A549 (cell line): Measurements from ENCODE around the gene MYT1. TPM values are rescaled to one million over a fixed set of nuclear protein-coding genes. Genes with fewer than 3 reads are reported as not detected.

Experiments used
- ATAC-seq, 2 experiments: fragments of 200-7000 bp in 1 of 2; fragments of >200 bp in 1 of 2; cut with Nextera tagmentation in 1 of 2; cut with Tn5 transposase in 1 of 2; 3 replicates each; pipeline versions ENCODE4 v1.8.0 to v1.9.1; 2018 to 2020; ENCODE audit warnings: mild to moderate bottlenecking in 1 of 2, moderate library complexity in 1 of 2
- CTCF ChIA-PET: fragments of 300-600 bp; sonication (Branson Sonifier 250); formaldehyde crosslinking; extraction: SDS; loops from one replicate; lab custom pipeline; 2021; ENCODE audit warnings: antibody characterized with exemption, inconsistent platforms; lab: Yijun Ruan, JAX
- POLR2A ChIA-PET: fragments of 350-600 bp; formaldehyde crosslinking; extraction: SDS; loops from one replicate; lab custom pipeline; 2021; ENCODE audit warnings: antibody characterized with exemption, inconsistent platforms; lab: Yijun Ruan, JAX
- DNase-seq, 2 experiments: peaks; one replicate each; pipeline versions ENCODE4 v3.0.0 to v3.0.0-alpha.2; 2011 to 2016; ENCODE audit warnings: low read depth in 1 of 2, low spot score in 1 of 2
- FAIRE-seq: peaks from 2 replicates; lab custom pipeline; 2011; peaks lifted over from hg19 to GRCh38; lab: Jason Lieb, UNC
- H3K27ac ChIP-seq, 2 experiments: fragments of >200 bp; sonication (Bioruptor Twin); formaldehyde crosslinking; 3 replicates each; pipeline ENCODE4 v1.5.1; 2016 to 2017
- H3K4me1 ChIP-seq: fragments of >200 bp; sonication (Bioruptor Twin); formaldehyde crosslinking; 3 replicates; pipeline ENCODE4 v1.6.1; 2016
- H3K4me2 ChIP-seq: fragments of >200 bp; sonication (Bioruptor Twin); formaldehyde crosslinking; 3 replicates; pipeline ENCODE4 v1.6.1; 2016
- H3K4me3 ChIP-seq: fragments of >200 bp; sonication (Bioruptor Twin); formaldehyde crosslinking; 3 replicates; pipeline ENCODE4 v1.5.1; 2016
- H3K9me3 ChIP-seq: fragments of >200 bp; sonication (Bioruptor Twin); formaldehyde crosslinking; 3 replicates; pipeline ENCODE4 v1.6.1; 2016
- BHLHE40 ChIP-seq: IDR thresholded peaks from 2 replicates; pipeline ENCODE4 v1.6.1; 2012; ENCODE audit warnings: low read depth, low read length, inconsistent platforms
- CBX8 ChIP-seq: fragments of 200-600 bp; sonication (generic); IDR thresholded peaks from 2 replicates; pipeline ENCODE4 v1.6.1; 2016
- EHF ChIP-seq: fragments of 250-450 bp; sonication (Bioruptor Pico); IDR thresholded peaks from 2 replicates; pipeline ENCODE4 v1.5.0; 2020; ENCODE audit warnings: mild to moderate bottlenecking
- FOSL2 ChIP-seq, 2 experiments: fragments of 450-650 bp in 1 of 2; fragments of >200 bp in 1 of 2; sonication (Bioruptor Twin) in 1 of 2; formaldehyde crosslinking; IDR thresholded peaks; 2 replicates each; pipeline versions ENCODE4 v1.5.0 to v1.6.1; 2016 to 2020; ENCODE audit warnings: mild to moderate bottlenecking in 1 of 2, moderate library complexity in 1 of 2
- HOXB13 ChIP-seq: fragments of 250-450 bp; sonication (Bioruptor Pico); IDR thresholded peaks from 2 replicates; pipeline ENCODE4 v1.5.0; 2020; ENCODE audit warnings: low read depth, mild to moderate bottlenecking, moderate library complexity
- HOXB5 ChIP-seq: fragments of 250-450 bp; sonication (Bioruptor Pico); IDR thresholded peaks from 2 replicates; pipeline ENCODE4 v1.5.0; 2020; ENCODE audit warnings: mild to moderate bottlenecking, moderate library complexity
- JUN ChIP-seq, 2 experiments: fragments of >200 bp; sonication (Bioruptor Twin); formaldehyde crosslinking; IDR thresholded peaks; 2 replicates in 1 of 2; 3 replicates in 1 of 2; pipeline ENCODE4 v1.6.1; 2016 to 2017
- JUNB ChIP-seq: fragments of >200 bp; sonication (Bioruptor Twin); formaldehyde crosslinking; IDR thresholded peaks from 2 replicates; pipeline ENCODE4 v1.6.1; 2016
- NFE2L2 ChIP-seq: fragments of 150-350 bp; conservative IDR thresholded peaks from 2 replicates; pipeline ENCODE4 v1.6.1; 2014; ENCODE audit warnings: low read length
- POLR2A ChIP-seq: IDR thresholded peaks from 2 replicates; pipeline ENCODE4 v1.6.1; 2012; ENCODE audit warnings: mild to moderate bottlenecking, low read length
- RCOR1 ChIP-seq: fragments of 150-350 bp; IDR thresholded peaks from 2 replicates; pipeline ENCODE4 v1.6.1; 2014; ENCODE audit warnings: antibody characterized with exemption, low read length, low read depth
- SREBF2 ChIP-seq: fragments of 450-650 bp; IDR thresholded peaks from 2 replicates; pipeline ENCODE4 v1.6.1; 2014; ENCODE audit warnings: mild to moderate bottlenecking, moderate library complexity
- ZFP36 ChIP-seq: fragments of 450-650 bp; IDR thresholded peaks from 2 replicates; pipeline ENCODE4 v1.6.1; 2014; ENCODE audit warnings: borderline replicate concordance; ENCODE audit not compliant: partially characterized antibody
- ZNF302 ChIP-seq: fragments of 250-450 bp; sonication (Bioruptor Pico); IDR thresholded peaks from 2 replicates; pipeline ENCODE4 v1.9.0; 2021; ENCODE audit warnings: inconsistent platforms, mild to moderate bottlenecking, moderate library complexity
- WGBS: methylation state at CpG from one replicate; pipeline ENCODE4 v1.1.6; 2017; ENCODE audit errors: missing lambda C conversion rate; 5-methylcytosine and 5-hydroxymethylcytosine counted together
- polyA plus RNA-seq, 4 experiments: library from polyadenylated mRNA; depleted of rRNA in 3 of 4; stranded (reverse); fragments of >200 nt; fragmentation: RNase III in 1 of 4; extraction: RNeasy Plus Mini Kit Qiagen cat#74134 plus additional on column Dnase treatment in 1 of 4; gene quantifications; 2 replicates in 3 of 4; 3 replicates in 1 of 4; pipeline ENCODE4 v1.2.3, GENCODE V29; 2011 to 2017
- TF ChIP-seq, protein P1 (sequence below): IDR thresholded peaks from 2 replicates; pipeline ENCODE4 v1.6.1; 2012
- TF ChIP-seq, protein P2 (sequence below): fragments of 450-650 bp; IDR thresholded peaks from 2 replicates; pipeline ENCODE4 v1.6.1; 2014; ENCODE audit warnings: antibody characterized with exemption
- TF ChIP-seq, protein P3 (sequence below): fragments of >200 bp; sonication (Bioruptor Twin); formaldehyde crosslinking; IDR thresholded peaks from 2 replicates; pipeline ENCODE4 v1.6.1; 2016
- TF ChIP-seq, protein P4 (sequence below): fragments of >200 bp; sonication (Bioruptor Twin); formaldehyde crosslinking; IDR thresholded peaks from 3 replicates; pipeline ENCODE4 v1.6.1; 2016
- TF ChIP-seq, protein P5 (sequence below): fragments of 150-350 bp; IDR thresholded peaks from 2 replicates; pipeline ENCODE4 v1.6.1; 2014; ENCODE audit warnings: low read depth, mild to moderate bottlenecking, low read length

Gene MYT1
- polyA plus RNA-seq, 2 of the 4 experiments (the other 2 are of a cell fraction): 0.21 to 0.22 TPM

DNA sequence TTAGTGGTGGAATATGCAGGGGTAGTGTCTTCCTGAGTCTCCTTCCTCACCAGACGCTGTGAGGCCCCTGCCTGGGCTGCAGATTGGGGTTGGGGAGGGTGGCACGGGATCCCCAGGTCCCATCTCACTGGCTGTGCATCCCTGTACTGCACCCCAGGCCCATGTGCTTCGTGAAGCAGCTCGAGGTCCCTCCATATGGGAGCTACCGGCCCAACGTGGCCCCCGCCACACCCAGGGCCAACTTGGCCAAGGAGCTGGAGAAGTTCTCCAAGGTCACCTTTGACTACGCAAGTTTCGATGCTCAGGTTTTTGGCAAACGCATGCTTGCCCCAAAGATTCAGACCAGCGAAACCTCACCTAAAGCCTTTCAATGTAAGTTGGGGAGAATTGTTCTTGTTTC lies 52.7 kb downstream of the MYT1 start:
- ChIA-PET POLR2A (no interaction called here), CTCF (no interaction called here)
- Histone ChIP-seq H3K27ac (no peak overlapping the region), H3K4me2 (no peak overlapping the region), H3K4me1 (no peaks in the 10 kb centered on the region), H3K4me3 (no peak overlapping the region), H3K9me3 (no peaks in the 10 kb centered on the region)
- ATAC-seq: no peak
- DNase-seq: no peak
- 59% methylated on average over 11 of the region's 11 CpGs for WGBS
- no peak for FAIRE-seq
- no peak for TF ChIP-seq NFE2L2
- no peak for TF ChIP-seq RCOR1
- no peak for TF ChIP-seq BHLHE40

DNA sequence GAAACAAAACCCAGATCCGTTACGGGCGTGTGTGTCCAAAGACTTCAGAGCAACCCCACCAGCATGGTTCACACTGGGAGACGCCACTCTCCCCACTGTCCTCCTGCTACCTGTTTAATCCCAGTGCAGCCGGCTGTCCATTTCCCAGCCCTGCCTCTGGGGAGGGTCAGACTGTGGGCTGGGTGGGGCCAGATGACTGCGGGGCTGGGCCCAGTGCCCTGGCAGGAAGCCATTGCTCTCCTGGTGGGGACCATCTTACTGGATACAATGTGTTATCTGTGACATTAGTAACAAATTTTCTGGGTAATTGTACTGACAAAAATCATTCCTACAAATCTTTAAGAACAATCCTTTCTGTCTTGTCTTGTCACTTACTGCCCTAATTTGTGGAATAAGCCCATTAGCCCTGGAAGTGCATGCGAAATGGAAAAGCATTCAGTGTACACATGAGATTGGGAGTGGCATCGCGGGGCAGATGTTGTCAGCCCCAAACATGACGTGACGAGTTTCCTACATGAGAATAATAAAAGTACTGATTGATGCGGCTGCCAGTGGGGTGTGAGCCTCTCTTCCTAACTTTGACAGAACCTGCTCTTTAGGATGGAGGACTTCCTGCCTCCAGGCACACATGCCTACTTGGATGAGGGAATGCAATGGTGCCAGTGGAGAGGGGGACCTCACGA lies 53.4 kb downstream of the MYT1 start:
- WGBS: 68% methylated on average over 13 of the region's 13 CpGs
- FAIRE-seq: no peak

DNA sequence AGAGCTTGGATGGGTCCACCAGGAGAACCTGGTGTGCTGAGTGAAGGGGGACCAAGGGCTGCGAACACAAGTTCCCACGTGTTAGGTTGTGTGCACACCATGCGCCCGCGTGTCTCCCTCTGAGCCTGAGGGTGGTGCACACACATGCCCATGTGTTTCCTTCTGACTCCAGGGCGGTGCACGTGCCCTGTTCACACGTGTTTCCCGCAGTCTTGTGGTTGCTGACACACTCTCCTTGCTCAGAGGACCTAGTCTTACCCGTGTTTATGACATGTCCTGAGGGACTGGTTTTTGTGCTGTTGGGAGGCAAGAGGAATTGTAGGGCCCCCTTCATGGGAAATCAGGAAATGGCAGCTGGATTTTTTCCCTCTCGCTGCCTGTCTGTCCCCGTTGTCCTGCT lies 55.0 kb downstream of the MYT1 start:
- H3K4me3 ChIP-seq: no peak overlapping the region
- TF ChIP-seq POLR2A: no peak
- TF ChIP-seq ZFP36: no peak
- TF ChIP-seq, protein P1, sequence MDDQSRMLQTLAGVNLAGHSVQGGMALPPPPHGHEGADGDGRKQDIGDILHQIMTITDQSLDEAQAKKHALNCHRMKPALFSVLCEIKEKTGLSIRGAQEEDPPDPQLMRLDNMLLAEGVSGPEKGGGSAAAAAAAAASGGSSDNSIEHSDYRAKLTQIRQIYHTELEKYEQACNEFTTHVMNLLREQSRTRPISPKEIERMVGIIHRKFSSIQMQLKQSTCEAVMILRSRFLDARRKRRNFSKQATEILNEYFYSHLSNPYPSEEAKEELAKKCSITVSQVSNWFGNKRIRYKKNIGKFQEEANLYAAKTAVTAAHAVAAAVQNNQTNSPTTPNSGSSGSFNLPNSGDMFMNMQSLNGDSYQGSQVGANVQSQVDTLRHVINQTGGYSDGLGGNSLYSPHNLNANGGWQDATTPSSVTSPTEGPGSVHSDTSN: no peak
- TF ChIP-seq ZNF302: no peak
- no peak for TF ChIP-seq HOXB5 (CRISPR knock-in tag)
- TF ChIP-seq, protein P2, sequence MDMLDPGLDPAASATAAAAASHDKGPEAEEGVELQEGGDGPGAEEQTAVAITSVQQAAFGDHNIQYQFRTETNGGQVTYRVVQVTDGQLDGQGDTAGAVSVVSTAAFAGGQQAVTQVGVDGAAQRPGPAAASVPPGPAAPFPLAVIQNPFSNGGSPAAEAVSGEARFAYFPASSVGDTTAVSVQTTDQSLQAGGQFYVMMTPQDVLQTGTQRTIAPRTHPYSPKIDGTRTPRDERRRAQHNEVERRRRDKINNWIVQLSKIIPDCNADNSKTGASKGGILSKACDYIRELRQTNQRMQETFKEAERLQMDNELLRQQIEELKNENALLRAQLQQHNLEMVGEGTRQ: no peak
- no peak for TF ChIP-seq JUNB
- no peak for TF ChIP-seq CBX8
- TF ChIP-seq NFE2L2: no peak
- TF ChIP-seq, protein P3, sequence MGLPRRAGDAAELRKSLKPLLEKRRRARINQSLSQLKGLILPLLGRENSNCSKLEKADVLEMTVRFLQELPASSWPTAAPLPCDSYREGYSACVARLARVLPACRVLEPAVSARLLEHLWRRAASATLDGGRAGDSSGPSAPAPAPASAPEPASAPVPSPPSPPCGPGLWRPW: no peak
- TF ChIP-seq, all 56 proteins: peak for 0
- ChIA-PET POLR2A (no interaction called here), CTCF (no interaction called here)
- ATAC-seq: no peak
- FAIRE-seq: no peak
- WGBS: 62% methylated on average over 12 of the region's 12 CpGs
- no peaks in the 10 kb centered on the region for H3K4me1 ChIP-seq
- no peak overlapping the region for H3K27ac ChIP-seq
- no peaks in the 10 kb centered on the region for H3K9me3 ChIP-seq
- H3K4me2 ChIP-seq: no peak overlapping the region
- DNase-seq: no peak

More for the DNA sequence above, 53.4 kb downstream of the MYT1 start:
- Histone ChIP-seq H3K9me3 (no peaks in the 10 kb centered on the region), H3K27ac (no peak overlapping the region), H3K4me2 (no peak overlapping the region), H3K4me1 (no peaks in the 10 kb centered on the region), H3K4me3 (no peak overlapping the region)
- ChIA-PET POLR2A (no interaction called here), CTCF (no interaction called here)
- ATAC-seq (no peak), DNase-seq (no peak)
- TF ChIP-seq HOXB13 (CRISPR knock-in tag): no peak
- TF ChIP-seq, all 56 proteins: peak for 0

DNA sequence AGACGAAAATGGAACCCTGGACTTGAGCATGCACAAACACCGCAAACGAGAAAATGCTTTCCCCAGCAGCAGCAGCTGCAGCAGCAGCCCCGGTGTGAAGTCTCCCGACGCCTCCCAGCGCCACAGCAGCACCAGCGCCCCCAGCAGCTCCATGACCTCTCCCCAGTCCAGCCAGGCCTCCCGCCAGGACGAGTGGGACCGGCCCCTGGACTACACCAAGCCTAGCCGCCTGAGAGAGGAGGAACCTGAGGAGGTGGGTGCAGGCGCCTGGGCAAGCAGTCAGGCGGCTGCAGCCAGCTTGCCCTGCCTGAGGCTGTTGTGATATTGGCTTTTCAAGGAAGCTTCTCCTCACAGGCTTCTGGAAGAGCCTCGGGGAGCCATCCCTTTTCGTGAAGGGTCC lies 55.5 kb downstream of the MYT1 start:
- ATAC-seq (no peak), FAIRE-seq (no peak), DNase-seq (no peak)
- Histone ChIP-seq H3K4me2 (no peak overlapping the region), H3K4me1 (no peaks in the 10 kb centered on the region), H3K4me3 (no peak overlapping the region), H3K9me3 (no peaks in the 10 kb centered on the region), H3K27ac (no peak overlapping the region)
- ChIA-PET POLR2A (no interaction called here), CTCF (no interaction called here)
- TF ChIP-seq, protein P4, sequence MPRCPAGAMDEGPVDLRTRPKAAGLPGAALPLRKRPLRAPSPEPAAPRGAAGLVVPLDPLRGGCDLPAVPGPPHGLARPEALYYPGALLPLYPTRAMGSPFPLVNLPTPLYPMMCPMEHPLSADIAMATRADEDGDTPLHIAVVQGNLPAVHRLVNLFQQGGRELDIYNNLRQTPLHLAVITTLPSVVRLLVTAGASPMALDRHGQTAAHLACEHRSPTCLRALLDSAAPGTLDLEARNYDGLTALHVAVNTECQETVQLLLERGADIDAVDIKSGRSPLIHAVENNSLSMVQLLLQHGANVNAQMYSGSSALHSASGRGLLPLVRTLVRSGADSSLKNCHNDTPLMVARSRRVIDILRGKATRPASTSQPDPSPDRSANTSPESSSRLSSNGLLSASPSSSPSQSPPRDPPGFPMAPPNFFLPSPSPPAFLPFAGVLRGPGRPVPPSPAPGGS: no peak
- no peak for TF ChIP-seq FOSL2 (IDR thresholded peaks at IDR 0.05)
- no peak for TF ChIP-seq FOSL2 (CRISPR knock-in tag; IDR thresholded peaks at IDR 0.05)
- TF ChIP-seq, protein P5, sequence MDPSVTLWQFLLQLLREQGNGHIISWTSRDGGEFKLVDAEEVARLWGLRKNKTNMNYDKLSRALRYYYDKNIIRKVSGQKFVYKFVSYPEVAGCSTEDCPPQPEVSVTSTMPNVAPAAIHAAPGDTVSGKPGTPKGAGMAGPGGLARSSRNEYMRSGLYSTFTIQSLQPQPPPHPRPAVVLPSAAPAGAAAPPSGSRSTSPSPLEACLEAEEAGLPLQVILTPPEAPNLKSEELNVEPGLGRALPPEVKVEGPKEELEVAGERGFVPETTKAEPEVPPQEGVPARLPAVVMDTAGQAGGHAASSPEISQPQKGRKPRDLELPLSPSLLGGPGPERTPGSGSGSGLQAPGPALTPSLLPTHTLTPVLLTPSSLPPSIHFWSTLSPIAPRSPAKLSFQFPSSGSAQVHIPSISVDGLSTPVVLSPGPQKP: no peak
- TF ChIP-seq JUN (IDR thresholded peaks at IDR 0.05): no peak
- TF ChIP-seq SREBF2: no peak
- no peak for TF ChIP-seq EHF (CRISPR knock-in tag)
- no peak for TF ChIP-seq HOXB5 (CRISPR knock-in tag)
- TF ChIP-seq, protein P1: no peak
- 62% methylated on average over 10 of the region's 16 CpGs for WGBS
